ENCODE measurements around the gene SPRED2.

Gene SPRED2

DNA sequence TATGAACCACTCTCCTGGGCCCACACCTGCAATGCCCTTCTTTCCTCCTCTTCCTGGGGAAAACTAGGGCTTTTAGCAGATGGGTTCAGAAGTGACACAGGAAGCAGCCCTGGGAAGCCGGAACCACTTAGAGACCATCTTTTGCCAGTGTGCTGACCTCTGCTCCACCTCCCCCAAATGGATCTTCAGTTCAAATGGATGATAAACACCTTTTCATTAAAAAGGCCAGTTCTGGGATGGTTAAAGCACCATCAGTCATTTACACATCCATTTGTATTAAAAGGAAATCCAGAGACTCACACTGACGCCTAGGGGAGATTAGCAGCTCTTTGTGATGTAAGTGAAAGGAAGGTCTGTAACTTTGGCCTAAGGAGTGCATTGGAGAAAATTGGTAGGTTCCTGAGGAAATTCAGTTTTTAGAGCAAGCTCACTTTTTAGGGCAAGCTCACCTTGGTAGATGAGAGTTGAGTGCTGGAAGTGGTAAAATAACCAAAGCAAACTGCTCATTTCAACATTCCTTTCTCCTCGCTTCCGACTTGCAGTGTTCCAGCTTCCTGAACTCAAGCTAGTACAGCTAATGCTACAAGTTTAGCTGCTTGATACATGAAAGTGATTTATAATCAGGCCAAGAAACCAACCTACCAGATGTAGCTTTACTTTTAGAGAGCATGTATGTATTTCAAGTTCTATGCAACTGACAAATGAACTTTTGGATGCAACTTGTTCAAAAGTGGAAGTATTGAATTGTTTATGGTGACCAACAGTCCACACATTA lies 157.1 kb downstream of the SPRED2 start:
- no peak for DNase-seq
- in situ Hi-C loops (cut with MboI; ENCODE audit: low pct_unique_long_range_greater_than_20kb, low sequenced_read_pairs) = loop anchor here (25.0 kb wide), 1 partner anchor 262 kb away; no protein-coding TSS in a partner anchor

DNA sequence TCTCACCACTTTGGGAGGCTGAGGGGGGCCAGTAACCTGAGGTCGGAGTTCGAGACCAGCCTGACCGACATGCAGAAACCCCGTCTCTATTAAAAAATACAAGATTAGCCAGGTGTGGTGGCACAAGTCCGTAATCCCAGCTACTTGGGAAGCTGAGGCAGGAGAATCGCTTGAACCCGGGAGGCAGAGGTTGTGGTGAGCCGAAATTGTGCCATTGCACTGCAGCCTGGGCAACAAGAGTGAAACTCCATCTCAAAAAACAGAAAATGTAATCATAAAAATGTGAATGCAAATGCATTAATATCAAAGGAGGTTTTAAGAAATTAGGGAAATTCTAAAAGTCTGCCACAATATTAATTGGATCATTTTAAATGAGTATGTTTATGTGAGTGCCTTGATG lies 159.1 kb downstream of the SPRED2 start:
- in situ Hi-C loops (cut with MboI; ENCODE audit: low pct_unique_long_range_greater_than_20kb, low sequenced_read_pairs) = no loop called here
- DNase-seq = no peak

DNA sequence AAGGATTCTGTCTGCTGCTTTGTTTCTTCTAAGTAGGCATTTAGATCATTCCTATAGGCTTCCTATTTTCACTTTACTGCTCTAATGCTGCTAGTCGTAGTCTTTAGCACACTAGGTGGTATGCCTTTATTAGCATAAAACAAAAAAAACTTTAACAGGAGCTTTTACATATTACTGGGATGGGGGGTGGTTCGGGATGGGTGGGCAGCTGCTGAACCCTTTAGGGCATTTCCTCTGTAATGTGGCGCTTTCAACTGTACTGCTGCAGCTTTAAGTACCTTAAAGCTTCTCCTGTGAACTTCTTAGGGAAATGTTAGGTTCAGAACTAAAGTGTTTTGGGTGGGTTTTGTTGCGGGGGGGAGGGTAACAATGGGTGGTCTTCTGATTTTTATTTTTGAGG lies 163.4 kb downstream of the SPRED2 start:
- no peak for DNase-seq
- in situ Hi-C loops (cut with MboI; ENCODE audit: low pct_unique_long_range_greater_than_20kb, low sequenced_read_pairs) = no loop called here

GRCh38 chr2:65267008-65267407 lies 165.4 kb downstream of the SPRED2 start:
- in situ Hi-C loops (cut with MboI; ENCODE audit: low pct_unique_long_range_greater_than_20kb, low sequenced_read_pairs) = no loop called here
- no peak for DNase-seq

DNA sequence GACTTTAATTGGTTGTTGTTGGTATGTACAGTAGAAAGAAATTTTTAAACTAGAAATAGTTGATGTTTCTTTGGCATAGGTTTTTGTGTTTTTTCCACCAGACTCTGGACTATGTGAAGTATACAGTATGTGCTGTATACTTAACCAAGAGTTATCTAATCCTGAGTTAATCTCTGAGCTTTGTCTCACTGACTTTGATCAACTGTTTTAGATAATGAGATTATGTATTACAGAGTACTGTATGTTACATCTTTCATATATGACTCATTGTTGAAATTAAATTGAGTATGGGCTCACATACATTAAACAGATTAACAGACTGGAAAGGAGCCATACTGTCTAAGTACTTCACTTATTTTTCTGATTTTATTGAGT lies 166.7 kb downstream of the SPRED2 start:
- in situ Hi-C loops (cut with MboI; ENCODE audit: low pct_unique_long_range_greater_than_20kb, low sequenced_read_pairs) = no loop called here
- DNase-seq = no peak

GRCh38 chr2:65264821-65265670 lies 167.4 kb downstream of the SPRED2 start:
- in situ Hi-C loops (cut with MboI; ENCODE audit: low pct_unique_long_range_greater_than_20kb, low sequenced_read_pairs) = no loop called here
- peak; percentile 77 for DNase-seq

DNA sequence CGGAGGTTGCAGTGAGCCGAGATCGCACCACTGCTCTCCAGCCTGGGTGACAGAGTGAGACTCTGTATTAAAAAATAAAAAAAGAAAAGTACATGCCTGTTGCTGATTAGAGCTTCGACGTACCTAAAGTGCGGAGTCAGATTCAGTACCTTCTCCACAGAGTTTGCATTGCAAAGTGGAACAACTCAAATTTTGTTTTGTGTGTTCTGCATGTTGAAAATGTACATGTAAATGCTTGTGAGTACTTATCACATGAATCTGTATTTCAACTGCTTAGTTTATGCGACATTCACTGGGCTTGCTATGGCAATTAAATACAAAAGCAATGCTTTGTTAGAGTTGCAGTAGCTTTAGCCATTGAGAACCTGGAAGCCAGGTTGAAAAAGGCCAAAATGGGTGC lies 168.4 kb downstream of the SPRED2 start:
- no peak for DNase-seq
- in situ Hi-C loops (cut with MboI; ENCODE audit: low pct_unique_long_range_greater_than_20kb, low sequenced_read_pairs) = no loop called here

DNA sequence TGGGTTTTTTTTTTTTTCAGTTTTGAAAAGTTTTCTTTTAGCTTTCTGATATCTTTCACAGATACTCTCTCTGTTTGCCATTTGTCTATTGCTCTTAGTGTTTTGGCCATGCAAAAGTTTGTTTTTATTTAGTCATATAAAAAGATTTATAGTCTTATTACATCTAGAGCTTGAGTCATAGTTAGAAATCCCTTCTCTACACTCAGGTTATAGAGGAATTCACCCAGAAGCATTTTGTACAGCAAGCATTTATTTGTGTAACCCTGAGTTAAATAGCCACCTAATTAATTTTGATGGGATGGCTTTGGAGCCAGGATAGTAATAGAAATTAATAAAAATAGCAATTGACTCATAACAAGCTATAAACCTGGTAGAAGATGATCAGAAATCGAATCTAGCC lies 169.1 kb downstream of the SPRED2 start:
- in situ Hi-C loops (cut with MboI; ENCODE audit: low pct_unique_long_range_greater_than_20kb, low sequenced_read_pairs) = no loop called here
- no peak for DNase-seq

DNA sequence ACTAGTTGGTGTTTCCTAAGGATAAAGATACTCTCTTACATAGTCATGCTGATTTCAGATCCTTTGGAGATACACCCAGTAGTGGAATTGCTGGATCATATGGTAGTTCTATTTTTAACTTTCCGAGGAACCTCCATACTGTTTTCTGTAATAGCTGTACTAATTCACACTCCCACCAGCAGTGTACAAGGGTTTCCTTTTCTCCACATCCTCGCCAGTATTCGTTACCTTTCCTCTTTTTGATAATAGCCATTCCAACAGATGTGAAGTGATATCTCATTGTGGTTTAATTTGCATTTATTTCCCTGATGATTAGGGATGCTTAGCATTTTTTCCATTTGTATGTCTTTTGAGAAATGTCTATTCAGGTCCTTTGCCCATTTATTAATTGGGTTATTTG lies 170.7 kb downstream of the SPRED2 start:
- in situ Hi-C loops (cut with MboI; ENCODE audit: low pct_unique_long_range_greater_than_20kb, low sequenced_read_pairs) = no loop called here
- no peak for DNase-seq
